GM21526 (cell line): ENCODE data around the gene ROBO4.

Experiments used
- ATAC-seq: cut with Tn5 transposase; IDR thresholded peaks from one replicate; pipeline ENCODE4 v1.9.1; 2021; ENCODE audit warnings: moderate library complexity; ENCODE audit not compliant: unreplicated experiment, low FRiP score

The ROBO4 gene

DNA sequence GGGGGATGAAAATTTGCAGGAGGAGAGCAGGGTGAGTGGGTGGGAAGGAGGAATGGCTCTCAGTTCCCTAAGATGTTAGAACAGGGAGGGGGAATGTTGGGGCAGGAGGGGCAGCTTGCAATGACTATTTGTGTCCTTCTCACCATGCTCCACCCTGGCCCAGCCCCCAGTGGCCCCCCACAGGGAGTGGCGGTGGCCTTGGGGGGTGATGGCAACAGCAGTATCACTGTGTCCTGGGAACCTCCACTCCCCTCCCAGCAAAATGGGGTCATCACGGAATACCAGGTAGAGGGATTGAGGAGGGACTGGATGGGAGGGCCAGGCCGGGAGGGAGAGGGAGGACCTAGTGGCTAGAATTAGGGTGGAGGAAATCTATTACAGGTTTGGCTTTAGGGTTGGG is 22.3 kb downstream of the ROBO4 start:
- ATAC-seq: no peak

DNA sequence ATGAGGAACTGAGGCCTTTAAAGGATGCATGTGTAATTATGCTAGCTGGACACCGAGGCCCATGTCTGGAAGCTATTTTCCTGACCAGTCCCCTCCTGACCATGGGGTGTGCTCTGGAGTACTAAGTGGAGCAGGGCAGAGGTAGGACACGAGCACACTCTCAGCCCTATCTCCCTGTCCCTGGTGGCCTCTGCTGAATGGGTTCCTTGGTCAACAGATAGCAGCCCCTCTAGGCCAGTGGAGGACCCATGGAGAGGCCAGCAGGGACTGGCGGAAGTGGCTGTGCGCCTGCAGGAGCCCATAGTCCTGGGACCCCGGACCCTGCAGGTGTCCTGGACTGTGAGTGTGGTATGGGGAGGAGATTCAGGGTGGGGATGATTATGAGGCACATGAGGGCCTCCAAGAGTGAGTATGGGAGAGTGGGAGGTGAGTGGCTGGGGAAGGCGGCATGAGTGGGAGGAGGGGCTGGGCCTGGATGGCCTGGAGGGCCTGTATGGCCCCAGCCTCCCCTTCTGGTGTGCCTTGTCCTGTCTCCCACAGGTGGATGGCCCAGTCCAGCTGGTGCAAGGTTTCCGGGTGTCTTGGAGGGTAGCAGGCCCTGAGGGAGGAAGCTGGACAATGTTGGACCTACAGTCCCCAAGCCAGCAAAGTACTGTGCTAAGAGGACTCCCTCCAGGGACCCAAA is 23.0 kb downstream of the ROBO4 start:
- no peak for ATAC-seq

DNA sequence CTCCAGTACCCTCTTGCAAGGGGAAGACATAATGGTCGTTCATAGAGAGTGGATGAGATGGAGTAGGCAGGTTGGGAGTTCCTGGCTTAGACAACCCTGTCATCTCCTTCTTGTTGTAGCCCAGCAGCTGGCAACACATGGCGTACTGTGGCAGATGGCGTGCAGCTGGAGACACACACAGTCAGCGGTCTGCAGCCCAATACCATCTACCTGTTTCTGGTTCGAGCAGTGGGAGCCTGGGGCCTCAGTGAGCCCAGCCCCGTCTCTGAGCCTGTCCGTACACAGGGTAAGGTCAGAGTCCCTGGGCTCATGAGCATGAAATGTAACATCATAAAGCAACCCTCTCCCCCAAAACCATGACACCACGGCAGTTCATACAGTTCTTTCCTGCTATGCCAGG is 23.7 kb downstream of the ROBO4 start:
- no peak for ATAC-seq

DNA sequence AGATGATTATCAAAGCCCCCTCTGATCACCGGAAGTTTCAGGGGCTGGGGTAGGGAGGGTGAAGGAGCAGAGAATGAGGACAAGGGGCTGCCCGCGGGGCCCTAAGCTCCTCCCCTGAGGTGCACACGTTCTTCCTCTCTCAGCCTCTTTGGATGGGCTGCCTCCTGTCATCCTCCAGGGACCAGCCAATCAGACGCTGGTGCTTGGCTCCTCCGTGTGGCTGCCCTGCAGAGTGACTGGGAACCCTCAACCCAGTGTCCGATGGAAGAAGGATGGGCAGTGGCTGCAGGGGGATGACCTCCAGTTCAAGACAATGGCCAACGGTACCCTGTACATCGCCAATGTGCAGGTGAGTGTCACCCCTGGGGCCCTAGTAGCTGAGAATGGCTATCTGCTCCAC is 24.9 kb downstream of the ROBO4 start:
- no peak for ATAC-seq

DNA sequence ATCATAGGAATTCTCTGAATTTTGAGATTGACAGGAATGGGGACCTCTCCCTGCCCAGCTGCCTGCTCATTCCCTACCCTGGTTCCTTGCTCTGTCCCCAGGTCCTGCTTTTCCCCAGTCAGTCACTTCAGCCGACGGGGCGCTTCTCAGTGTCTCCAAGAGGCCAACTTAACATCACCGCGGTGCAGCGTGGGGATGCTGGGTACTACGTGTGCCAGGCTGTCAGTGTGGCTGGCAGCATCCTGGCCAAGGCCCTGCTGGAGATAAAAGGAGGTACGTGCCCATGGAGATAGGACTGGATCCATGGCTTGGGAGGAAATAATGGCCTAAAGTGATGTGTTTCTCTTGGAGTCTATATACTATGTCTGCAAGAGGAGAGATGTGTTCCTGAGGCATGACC is 25.4 kb downstream of the ROBO4 start:
- no peak for ATAC-seq

DNA sequence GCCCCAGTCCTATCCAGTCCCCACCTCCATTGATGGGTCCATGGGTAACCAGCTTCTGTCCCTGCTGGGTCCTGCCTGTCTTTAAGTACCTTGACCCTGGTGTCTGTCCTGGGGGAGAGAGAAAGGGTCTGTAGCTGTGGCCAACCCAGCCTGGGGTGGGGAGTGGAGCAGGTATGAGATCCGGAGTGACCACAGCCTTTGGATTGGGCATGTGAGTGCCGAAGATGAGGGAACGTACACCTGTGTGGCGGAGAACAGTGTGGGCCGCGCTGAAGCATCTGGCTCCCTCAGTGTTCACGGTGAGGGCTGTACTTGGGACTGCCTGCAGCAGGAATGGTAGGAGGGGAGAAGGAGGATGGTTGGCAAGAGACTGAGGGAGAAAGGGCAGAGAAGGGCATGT is 27.2 kb downstream of the ROBO4 start:
- ATAC-seq: no peak

DNA sequence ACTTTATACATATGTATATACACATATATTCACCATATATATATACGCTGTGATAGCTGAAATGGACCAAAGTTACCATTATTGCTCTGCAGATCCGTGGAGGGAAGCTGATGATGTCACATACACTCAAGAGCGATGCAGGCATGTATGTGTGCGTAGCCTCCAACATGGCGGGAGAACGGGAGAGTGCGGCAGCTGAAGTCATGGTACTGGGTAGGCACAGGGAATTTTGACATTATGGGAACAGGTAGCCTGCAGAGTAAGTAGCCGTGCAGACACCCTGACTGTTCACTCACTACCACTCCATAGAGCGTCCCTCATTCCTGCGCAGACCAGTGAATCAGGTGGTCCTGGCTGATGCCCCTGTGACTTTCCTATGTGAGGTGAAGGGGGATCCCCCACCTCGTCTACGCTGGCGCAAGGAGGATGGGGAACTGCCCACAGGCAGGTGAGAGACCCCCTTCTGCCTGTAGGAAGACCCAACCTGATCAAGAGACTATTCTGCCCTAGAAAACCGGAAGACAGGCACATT is 27.7 kb downstream of the ROBO4 start:
- no peak for ATAC-seq

DNA sequence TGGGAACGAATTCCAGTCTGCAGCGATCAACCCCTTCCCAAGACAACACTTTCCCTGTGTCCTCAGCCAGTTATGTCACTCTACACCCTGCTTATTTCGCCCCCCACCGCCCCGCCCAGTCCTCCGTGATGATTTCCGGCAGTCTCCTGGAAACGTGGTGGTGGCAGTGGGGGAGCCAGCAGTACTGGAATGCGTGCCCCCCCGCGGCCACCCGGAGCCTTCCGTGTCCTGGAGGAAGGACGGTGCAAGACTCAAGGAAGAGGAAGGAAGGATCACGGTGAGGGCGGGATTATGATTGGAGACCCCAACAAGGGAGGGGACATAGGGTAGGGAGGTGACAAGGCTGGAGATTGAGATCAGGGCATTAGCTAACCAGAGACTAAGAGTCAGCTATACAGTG is 28.3 kb downstream of the ROBO4 start:
- no peak for ATAC-seq

DNA sequence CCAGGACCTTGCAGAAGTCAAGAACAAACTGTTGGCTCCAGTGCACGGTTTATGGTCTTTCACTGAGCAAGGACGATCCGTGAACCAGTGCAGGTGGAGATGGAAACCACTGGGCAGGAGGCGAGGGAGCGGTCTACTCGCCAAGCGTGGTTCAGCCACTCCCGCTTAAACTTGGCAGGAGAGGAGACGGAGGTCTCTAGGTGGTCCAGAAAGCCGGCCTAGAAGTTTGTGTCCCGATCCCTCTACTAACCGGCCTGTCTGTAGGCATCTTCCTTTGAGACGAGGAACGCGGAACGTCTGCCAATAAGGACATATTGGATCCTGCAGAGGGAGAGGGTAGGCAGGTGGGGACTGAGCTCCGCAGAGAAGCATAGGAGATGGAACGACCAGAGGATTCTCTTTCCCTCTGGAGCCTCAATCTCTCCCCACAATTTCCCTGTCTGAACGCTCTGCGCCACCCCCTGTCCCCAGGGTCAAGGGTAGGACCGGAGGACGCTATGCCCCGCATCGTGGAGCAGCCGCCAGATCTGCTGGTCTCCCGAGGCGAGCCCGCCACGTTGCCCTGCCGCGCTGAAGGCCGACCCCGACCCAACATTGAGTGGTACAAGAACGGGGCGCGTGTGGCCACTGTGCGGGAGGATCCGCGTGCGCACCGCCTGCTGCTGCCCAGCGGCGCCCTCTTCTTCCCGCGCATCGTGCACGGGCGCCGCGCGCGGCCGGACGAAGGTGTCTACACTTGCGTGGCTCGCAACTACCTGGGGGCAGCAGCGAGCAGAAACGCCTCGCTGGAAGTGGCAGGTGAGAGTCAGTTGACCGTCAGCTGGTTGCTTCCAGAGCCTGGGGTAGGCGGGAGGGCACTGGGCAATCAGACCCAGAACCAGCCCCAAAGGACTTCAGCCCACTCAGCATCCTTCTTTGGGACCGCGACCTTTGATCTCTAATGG is 29.1 kb downstream of the ROBO4 start:
- ATAC-seq: no peak

DNA sequence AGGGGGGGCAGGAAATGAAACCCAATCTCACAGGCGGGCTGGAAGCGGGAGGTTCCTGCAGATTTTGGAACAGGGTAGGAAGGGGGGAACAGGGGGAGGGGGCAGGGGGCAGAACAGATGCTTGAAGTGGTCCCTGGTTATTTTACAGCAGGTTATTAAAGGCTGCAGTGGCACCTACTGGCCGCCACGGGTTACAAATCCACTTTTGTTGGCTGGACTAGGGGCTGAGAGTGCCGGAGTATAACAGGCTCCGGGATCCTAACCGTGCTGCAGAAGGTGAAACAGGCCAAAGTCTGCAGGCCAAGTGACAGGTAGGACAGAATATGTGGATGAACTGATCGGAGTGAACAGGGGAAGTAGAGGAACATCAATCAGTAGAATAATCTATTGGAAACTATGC is 30.0 kb downstream of the ROBO4 start:
- no peak for ATAC-seq

DNA sequence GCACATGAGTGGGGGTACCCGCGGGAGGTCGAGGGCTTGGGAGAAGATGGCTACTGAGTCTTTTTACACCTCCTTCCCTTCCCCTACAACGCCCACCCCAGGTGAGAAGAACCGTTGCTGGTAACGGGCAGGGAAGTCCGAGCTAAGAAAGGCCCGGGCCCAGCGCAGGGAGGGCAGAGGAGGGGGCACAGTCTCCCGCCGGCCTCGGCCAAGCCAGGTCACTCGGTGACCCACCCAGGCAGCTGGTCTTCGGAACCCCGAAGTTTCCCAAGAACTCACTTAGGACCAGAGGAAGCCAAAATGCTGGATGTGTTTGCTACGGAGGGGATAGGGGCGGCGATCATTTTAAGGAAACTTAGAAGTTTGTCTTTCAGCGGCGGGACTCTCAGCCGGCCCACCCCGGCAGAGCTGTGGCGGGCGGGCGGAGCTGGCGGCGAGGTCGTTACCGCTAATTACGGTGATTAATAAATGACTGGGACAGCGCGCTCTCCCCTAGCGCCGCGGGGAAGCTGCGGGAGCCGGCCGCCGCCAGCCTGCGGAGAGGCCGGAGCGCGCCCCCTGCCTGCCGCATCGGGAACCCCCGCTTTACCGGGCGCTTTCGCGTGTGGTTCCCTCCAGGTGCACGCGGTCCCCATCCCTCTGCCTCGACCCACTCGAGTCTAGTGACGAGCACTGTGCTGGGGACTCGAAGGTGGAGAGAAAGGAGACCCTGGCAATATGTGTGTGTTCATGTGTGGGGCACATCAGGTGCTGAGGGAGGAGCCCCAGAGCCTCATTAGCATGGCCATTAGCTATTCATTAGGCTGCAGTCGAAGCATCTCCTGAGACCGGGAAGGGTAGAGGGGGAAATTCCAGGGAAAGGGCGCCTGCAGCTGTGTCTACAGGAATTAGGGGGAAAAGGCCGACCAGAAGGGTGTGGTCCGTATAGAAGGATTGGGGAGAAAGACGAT is 31.5 kb downstream of the ROBO4 start:
- no peak for ATAC-seq

DNA sequence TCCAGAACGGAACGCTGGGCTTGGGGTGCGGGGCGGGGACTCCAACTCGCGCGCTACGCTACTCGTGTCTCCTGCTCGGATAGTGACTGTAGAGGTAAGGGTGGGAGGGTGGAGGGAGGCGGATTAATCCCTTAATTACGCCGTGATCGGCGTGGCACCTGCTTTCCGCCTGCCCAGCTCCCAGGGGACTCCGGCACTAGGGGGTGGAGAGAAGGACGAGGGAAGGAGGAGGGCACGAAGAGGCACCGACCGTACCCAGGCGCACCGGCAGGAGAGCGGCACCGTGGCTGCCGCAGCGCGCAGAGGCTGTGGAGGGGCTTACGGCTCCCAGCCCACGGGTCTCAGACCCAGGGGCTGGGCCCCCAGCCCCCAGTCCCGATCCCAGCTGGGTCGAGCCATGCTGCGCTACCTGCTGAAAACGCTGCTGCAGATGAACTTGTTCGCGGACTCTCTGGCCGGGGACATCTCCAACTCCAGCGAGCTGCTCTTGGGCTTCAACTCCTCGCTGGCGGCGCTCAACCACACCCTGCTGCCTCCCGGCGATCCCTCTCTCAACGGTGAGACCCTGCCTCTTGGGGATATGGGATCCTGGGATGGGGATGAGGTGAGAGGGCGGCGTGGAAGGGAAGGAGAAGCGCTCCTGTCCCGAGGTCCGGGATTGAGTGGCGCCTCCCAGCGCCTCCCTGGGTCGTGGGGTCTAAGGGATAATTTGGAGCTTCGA is 32.3 kb downstream of the ROBO4 start, which contains the start of gene ROBO3:
Gene ROBO3 (plus strand): TSS at position 252 of the 721 bp plus-strand sequence. CDS start 146 bp downstream, at position 398.
- no peak for ATAC-seq

DNA sequence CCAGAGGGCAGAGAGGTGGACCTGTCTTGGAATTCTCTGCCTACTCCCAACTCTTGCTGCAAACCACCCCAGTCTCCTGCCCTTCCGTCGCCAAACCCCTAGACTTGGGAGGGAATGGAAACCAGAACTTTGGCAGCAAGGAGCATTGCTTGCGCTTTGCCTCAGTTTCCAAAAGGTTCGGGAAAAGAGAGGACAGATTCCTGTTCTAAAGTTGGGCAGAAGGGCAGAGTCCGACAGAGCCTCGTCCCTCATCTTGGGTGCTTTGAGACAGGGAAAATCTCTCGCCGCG is 32.8 kb downstream of the ROBO4 start:
- no peak for ATAC-seq

DNA sequence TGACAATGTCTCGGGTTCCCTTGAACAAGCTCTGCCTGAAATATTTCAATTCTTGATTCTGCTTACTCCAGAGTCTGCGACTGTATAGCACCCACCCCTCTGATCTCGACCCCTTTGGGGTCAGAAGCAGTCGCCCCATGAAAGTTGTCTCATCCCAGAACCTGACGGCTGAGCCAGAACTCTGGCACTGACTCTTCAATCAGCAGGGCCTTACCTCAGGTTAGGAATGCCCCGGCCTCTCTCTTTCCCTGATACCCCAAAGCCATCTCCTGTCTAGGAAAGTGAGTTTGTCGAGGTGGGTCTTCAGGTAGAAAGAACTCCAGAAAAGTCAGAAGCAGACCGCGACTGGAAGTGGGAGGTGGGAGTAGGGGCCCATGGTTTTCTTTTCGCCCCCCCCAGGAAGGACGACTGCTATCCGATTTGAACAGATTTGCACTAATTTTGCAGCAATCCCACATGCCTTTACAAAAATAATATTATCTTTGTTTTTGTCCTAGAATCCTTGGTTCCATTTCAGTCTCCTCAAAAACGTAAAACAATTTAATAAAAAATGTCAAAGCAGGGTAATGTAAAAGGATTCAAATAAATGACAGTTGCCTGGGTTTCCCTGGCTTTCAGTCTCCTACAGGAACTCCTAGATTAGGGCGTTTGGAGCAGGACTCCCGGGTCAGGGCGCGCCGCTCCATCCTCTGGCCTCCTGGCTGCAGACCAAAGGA is 33.3 kb downstream of the ROBO4 start:
- no peak for ATAC-seq

DNA sequence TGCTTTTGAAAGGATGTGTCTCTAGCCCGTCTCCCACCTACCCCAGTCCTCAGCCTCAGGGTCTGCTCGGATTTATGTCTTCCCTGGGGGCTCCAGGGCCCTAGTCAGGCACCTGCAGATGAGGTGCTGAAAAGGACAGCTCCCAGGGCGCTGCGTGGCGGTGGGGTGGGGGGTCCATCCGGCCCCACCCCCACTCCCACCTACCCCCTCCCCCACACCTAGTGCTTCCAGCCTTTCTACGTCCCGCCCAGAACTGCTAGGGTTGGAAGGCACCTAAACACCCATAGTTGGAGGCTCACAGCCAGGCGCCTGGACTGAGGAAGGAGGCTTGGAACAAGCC is 33.9 kb downstream of the ROBO4 start:
- ATAC-seq: no peak

DNA sequence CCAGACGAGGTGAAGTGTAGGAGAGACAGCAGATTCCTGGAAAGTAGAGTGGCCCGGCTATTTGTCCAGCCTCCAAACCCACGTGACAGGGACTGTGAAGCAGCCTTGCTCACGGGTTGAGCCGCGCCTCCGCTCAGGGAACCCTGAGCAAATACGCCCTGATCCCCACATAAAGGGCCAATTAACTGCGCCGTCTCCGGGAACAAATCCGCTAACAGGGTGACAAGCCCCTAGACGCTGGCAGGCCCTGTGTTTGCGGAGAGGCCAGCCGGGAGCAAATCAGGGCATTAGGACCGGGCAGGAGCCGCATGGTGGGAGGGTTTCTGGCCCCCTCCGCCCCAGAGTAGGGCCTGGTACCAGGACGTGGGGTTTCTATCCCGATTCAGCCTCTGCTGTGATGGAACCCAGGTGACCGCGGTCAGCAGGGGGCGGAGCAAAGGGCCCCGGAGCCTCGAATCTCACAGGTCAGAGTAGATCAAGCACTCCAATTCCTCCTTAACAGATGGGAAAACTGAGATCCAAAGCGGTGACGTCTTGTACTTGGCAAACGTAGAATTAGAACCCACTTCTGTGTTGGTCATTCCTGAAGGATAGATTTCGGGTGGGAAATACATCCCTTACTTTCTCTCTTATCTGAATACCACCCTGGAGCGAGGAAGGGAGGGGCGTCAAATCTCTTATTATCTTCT is 34.4 kb downstream of the ROBO4 start:
- ATAC-seq: no peak

DNA sequence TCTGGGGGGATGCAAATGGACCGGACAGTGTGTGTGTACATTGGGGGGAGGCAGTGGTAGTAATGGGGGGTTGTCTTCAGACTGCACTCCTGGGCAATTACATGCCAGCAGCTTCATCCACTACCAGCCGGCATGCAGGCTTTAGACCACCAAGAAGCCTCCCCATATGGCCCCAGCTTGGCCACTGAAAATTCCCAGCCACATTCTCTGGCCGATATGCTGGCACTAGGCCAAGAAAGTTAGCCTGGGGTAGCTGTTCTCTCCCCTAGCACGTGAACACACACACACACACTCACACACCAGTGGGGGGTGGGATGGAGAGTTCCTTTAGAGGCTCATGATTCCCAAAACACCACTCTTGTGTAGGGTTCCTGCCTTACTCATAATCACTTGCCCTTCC is 36.0 kb downstream of the ROBO4 start:
- ATAC-seq: no peak

DNA sequence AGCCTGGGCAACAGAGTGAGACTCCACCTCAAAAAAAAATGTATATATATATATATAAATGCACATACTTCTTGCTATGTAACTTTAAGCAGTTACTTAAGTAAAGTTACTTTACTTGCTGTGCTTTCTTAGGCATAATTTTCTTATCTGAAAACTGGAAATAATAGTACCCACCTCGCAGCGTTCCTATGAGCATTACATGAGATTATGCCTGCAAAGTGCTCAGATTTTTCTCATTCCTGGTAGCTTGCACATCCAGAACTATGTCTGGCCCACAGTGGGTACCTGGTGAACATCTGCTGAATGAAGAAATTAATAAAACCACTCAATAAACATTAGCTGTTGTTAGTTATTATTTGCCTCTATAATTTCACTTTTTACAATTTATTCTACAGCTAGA is 38.5 kb downstream of the ROBO4 start:
- no peak for ATAC-seq

DNA sequence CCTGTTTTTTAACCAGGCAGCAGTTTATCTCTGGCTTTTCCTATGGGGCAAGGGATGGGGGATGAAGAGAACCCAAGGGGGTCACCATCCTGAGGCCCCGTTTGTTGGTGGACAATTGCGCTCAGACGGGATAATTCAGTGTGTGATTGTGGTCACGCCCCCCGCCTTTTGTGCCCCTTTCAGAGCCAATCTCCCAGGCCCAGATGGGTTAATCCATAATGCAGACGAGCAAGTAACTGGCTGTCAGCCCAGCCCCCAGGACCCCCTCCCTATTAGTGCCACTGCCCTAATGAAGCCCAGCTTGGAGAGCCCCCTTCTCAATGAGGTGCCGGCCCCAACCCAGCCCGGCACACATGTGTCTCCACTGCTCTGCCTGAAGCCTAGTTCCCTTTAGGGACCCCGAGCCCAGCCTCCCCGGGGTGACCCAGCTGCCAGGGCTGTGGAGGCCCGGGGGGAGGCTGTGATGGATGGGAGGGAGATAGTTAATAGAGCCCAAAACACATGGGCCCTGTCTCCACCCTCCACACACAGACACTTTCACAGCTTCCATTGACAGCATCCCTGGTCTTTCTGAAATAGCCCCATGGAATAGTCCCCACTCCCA is 51.5 kb downstream of the ROBO4 start:
- no peak for ATAC-seq
